Psoas muscle (tissue), 8 donors: Measurements from ENCODE around the gene CCDC27. TPM values are rescaled to one million over a fixed set of nuclear protein-coding genes. Genes with fewer than 3 reads are reported as not detected.
A peak's percentile ranks its signal among the peaks of the same experiment; 100 is the strongest.
"Not testable (repeated sequence)": the region's sequence is repeated elsewhere in the genome, so short reads cannot be mapped to it uniquely, and the experiment has no call there.

ENCODE experiments used
- ATAC-seq, 4 donors: fragments of 200-7000 bp; cut with Tn5 transposase; one replicate each; pipeline ENCODE4 v1.9.1; 2020; ENCODE audit warnings: moderate library complexity in 3 of 4, mild to moderate bottlenecking in 2 of 4
- DNase-seq, 2 donors: peaks; one replicate each; pipeline ENCODE4 v3.0.0-alpha.2; 2020
- H3K27ac ChIP-seq: fragments of 200-600 bp; one replicate; pipeline ENCODE4 v1.8.0; 2022
- H3K27me3 ChIP-seq, 3 donors: fragments of 200-600 bp in 1 of 3; one replicate each; pipeline versions ENCODE4 v1.6.1 to v1.8.0; 2013 to 2022; ENCODE audit warnings: low read length in 2 of 3, mild to moderate bottlenecking in 2 of 3, moderate library complexity in 1 of 3; ENCODE audit not compliant: insufficient read depth in 3 of 3
- H3K36me3 ChIP-seq, 2 donors: fragments of 200-600 bp in 1 of 2; one replicate each; pipeline versions ENCODE4 v1.6.1 to v1.8.0; 2013 to 2022; ENCODE audit warnings: low read depth in 1 of 2, mild to moderate bottlenecking in 1 of 2, moderate library complexity in 1 of 2; ENCODE audit not compliant: insufficient read depth in 1 of 2
- H3K4me1 ChIP-seq: fragments of 200-600 bp; one replicate; pipeline ENCODE4 v1.8.0; 2022
- H3K4me3 ChIP-seq: fragments of 200-600 bp; one replicate; pipeline ENCODE4 v1.8.0; 2022; ENCODE audit warnings: mild to moderate bottlenecking
- H3K9me3 ChIP-seq: fragments of 200-600 bp; one replicate; pipeline ENCODE4 v1.8.0; 2022
- CTCF ChIP-seq: fragments of 200-600 bp; IDR thresholded peaks from one replicate; pipeline ENCODE4 v1.8.0; 2022; ENCODE audit warnings: antibody characterized with exemption
- WGBS, 3 donors: extraction: QIAGEN DNeasy Blood & Tissue Kit; methylation state at CpG; one replicate each; pipeline versions ENCODE4 v1.1.6 to v1.1.7; 2013; 5-methylcytosine and 5-hydroxymethylcytosine counted together
- intact Hi-C, 2 donors: fragments of 100-400 bp; cut with DNase I; formaldehyde crosslinking; loops; one replicate each; pipeline versions ENCODE4 v1.11.0 to v1.14.2; 2022
- polyA plus RNA-seq, 3 donors: library from polyadenylated mRNA; stranded (reverse); fragments of 200-250 nt; gene quantifications; one replicate each; pipeline ENCODE4 v1.2.3, GENCODE V29; 2013
- total RNA-seq, 4 donors: library from RNA; stranded (reverse); fragmentation: NEBNext Ultra II Directional in 2 of 4; extraction: Animal tissue kit (Norgen Biotek cat#: 25700) in 2 of 4; gene quantifications; one replicate each; pipeline versions ENCODE4 v1.2.1 to v1.2.4, GENCODE V29; 2021 to 2023
- donor health status: healthy with polysubstance abuse.
- donor health status: DM: no; HTN: no; CAD: no; lungs with moderate emphysema.
- donor health status: Bipolar disorder and iron deficiency.
- donor health status: healthy.
- donor health status: DM: yes; HTN: yes; CAD: no.
- donor health status: DM: no; HTN: no; CAD: no.
- donor health status: DM: no; HTN: no; CAD: no.
- donor health status: DM: yes; HTN: yes; CAD: no.

CCDC27 gene
- total and polyA plus RNA-seq, 7 donors = 0.03 to 0.17 (median 0.10) TPM; not detected in 3

GRCh38 chr1:3746830-3747521, 5.3 kb upstream of the CCDC27 start:
- intact Hi-C loops = no loop called here
- Histone ChIP-seq H3K27ac (peak overlapping the region; percentile 79), H3K36me3 (peaks cover 0 to 11% of the 10 kb centered on the region in 2 donors), H3K4me1 (peaks cover 22% of the 10 kb centered on the region), H3K4me3 (peak overlapping the region; percentile 91), H3K9me3 (no peaks in the 10 kb centered on the region), H3K27me3 (no peaks in the 10 kb centered on the region)
- ATAC-seq = peak; percentile 95 to 97 (median 95)
- 2 to 3% (median 2%) methylated on average over 36 to 73 of the region's 73 CpGs for WGBS, 3 donors
- TF ChIP-seq CTCF = no peak
- DNase-seq = peak; percentile 90 to 95

- Histone ChIP-seq H3K36me3 (peaks cover 0 to 6% of the 10 kb centered on the region in 2 donors), H3K27me3 (no peaks in the 10 kb centered on the region), H3K4me1 (peaks cover 22% of the 10 kb centered on the region), H3K4me3 (peak overlapping the region; percentile 91), H3K27ac (peak overlapping the region; percentile 79), H3K9me3 (no peaks in the 10 kb centered on the region)
- intact Hi-C loops = no loop called here
- ATAC-seq (no peak), DNase-seq (no peak)
- no peak for TF ChIP-seq CTCF
- WGBS, 3 donors = 41 to 48% (median 46%) methylated on average over 6 of the region's 6 CpGs
Measured at GRCh38 chr1:3747522-3747848, 4.8 kb upstream of the CCDC27 start.

- TF ChIP-seq CTCF = no peak
- Histone ChIP-seq H3K4me1 (peaks cover 22% of the 10 kb centered on the region), H3K27me3 (no peaks in the 10 kb centered on the region), H3K4me3 (peak overlapping the region; percentile 91), H3K9me3 (no peaks in the 10 kb centered on the region), H3K27ac (no peak overlapping the region), H3K36me3 (peaks cover 0 to 2% of the 10 kb centered on the region in 2 donors)
- DNase-seq (peak in 1 of 2 donors; percentile 26), ATAC-seq (no peak)
- WGBS, 3 donors = 77 to 83% (median 78%) methylated on average over 13 of the region's 13 CpGs
- intact Hi-C loops = no loop called here
Measured at GRCh38 chr1:3747903-3748302, 4.3 kb upstream of the CCDC27 start.

GRCh38 chr1:3748316-3748900, 3.8 kb upstream of the CCDC27 start:
- ATAC-seq, intact Hi-C loops, H3K4me3 ChIP-seq, H3K27ac ChIP-seq, H3K9me3 ChIP-seq, H3K36me3 ChIP-seq, H3K27me3 ChIP-seq: not testable (repeated sequence)
- WGBS, 3 donors = 78 to 85% (median 80%) methylated on average over 15 of the region's 15 CpGs
- peak in 1 of 2 donors; percentile 12 for DNase-seq
- peaks cover 22% of the 10 kb centered on the region for H3K4me1 ChIP-seq

GRCh38 chr1:3749512-3749911, 2.7 kb upstream of the CCDC27 start:
- Histone ChIP-seq H3K4me3 (no peak overlapping the region), H3K27me3 (no peaks in the 10 kb centered on the region), H3K4me1 (peaks cover 22% of the 10 kb centered on the region), H3K36me3 (no peaks in the 10 kb centered on the region), H3K9me3 (no peaks in the 10 kb centered on the region), H3K27ac (no peak overlapping the region)
- ATAC-seq = no peak
- no peak for TF ChIP-seq CTCF
- peak in 1 of 2 donors; percentile 12 for DNase-seq
- intact Hi-C loops = no loop called here
- WGBS, 3 donors = 63 to 65% (median 64%) methylated on average over 5 of the region's 5 CpGs
